Colonic mucosa (tissue), 4 donors: ENCODE results near the gene MPZL3. TPM values are rescaled to one million over a fixed set of nuclear protein-coding genes. Genes with fewer than 3 reads are reported as not detected.

ENCODE experiments used
- DNase-seq: peaks from one replicate; pipeline ENCODE4 v3.0.0-alpha.2; 2020
- H3K27ac ChIP-seq: fragments of 200-600 bp; one replicate; pipeline ENCODE4 v1.8.0; 2021
- H3K27me3 ChIP-seq: fragments of 200-600 bp; one replicate; pipeline ENCODE4 v1.8.0; 2021
- H3K36me3 ChIP-seq: fragments of 200-600 bp; one replicate; pipeline ENCODE4 v1.8.0; 2021
- H3K4me1 ChIP-seq: fragments of 200-600 bp; one replicate; pipeline ENCODE4 v1.8.0; 2021; ENCODE audit warnings: mild to moderate bottlenecking
- H3K4me3 ChIP-seq: fragments of 200-600 bp; one replicate; pipeline ENCODE4 v1.8.0; 2021
- H3K9ac ChIP-seq, 2 donors: one replicate each; pipeline ENCODE4 v1.7.0; 2013; ENCODE audit warnings: control low read depth in 2 of 2, low read depth in 2 of 2, low read length in 2 of 2
- H3K9me3 ChIP-seq: fragments of 200-600 bp; one replicate; pipeline ENCODE4 v1.8.0; 2021
- intact Hi-C: fragments of 100-400 bp; cut with DNase I; formaldehyde crosslinking; loops from one replicate; pipeline ENCODE4 v1.14.1; 2022
- total RNA-seq, 2 donors: library from RNA; stranded (reverse); fragmentation: NEBNext Ultra II Directional in 1 of 2; extraction: Animal tissue kit (Norgen Biotek cat#: 25700) in 1 of 2; gene quantifications; one replicate each; pipeline ENCODE4 v1.2.1, GENCODE V29; 2021
- TF ChIP-seq, protein P1 (sequence below): fragments of 200-600 bp; IDR thresholded peaks from one replicate; pipeline ENCODE4 v1.8.0; 2022; ENCODE audit warnings: antibody characterized with exemption, mild to moderate bottlenecking
- donor health status: healthy.
- donor health status: DM: no; HTN: no; CAD: no.
- donor health status: DM: no; HTN: no; CAD: no.

Gene MPZL3
- total RNA-seq, 2 donors from 2014 or later = 10.9 to 27.8 TPM

DNA sequence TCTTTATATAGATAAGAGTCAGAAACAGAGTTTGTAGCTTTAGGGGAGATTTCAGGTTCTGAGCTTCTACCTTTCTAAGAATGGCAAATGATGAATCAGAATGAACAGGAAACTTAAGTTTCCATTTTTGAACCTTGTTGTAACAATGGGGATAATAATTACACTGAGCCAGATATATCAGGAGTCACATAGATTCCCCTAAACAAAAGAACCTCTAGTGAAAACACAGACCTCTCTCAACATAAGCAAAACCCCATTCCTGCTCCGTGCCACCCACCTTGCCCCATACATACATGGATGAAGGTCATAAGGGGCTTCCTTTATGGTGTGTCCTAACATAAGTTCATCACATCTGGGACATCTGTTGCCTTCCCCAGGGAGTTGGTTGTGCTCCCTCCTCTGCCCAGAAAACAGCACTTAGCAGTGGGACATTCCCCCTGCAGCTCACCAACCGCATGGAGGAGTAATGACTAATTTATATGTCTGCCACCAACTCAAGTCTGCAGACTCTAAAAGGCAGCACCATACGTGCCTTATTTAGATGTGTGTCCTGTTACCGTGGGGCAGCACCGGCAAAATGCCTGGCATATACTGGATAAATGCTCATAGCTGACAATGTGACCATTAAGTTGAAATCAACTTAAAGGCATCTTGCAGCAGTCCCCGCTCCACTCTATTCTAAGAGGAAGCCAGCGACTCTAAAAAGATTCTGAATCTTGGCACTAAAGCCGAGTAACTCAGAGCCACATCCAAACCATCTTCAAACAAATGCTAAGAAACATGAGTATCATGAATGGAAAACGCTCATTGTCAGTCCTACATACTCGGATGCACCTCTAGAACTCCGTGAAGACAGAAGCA lies 35.3 kb downstream of the MPZL3 start:
- Histone ChIP-seq H3K9ac (peak overlapping the region in 1 of 2 donors; percentile 9), H3K27me3 (no peaks in the 10 kb centered on the region), H3K9me3 (no peaks in the 10 kb centered on the region), H3K36me3 (no peaks in the 10 kb centered on the region), H3K4me3 (no peak overlapping the region), H3K27ac (peak overlapping the region; percentile 12), H3K4me1 (peaks cover 3% of the 10 kb centered on the region)
- intact Hi-C loops = no loop called here
- TF ChIP-seq, protein P1, sequence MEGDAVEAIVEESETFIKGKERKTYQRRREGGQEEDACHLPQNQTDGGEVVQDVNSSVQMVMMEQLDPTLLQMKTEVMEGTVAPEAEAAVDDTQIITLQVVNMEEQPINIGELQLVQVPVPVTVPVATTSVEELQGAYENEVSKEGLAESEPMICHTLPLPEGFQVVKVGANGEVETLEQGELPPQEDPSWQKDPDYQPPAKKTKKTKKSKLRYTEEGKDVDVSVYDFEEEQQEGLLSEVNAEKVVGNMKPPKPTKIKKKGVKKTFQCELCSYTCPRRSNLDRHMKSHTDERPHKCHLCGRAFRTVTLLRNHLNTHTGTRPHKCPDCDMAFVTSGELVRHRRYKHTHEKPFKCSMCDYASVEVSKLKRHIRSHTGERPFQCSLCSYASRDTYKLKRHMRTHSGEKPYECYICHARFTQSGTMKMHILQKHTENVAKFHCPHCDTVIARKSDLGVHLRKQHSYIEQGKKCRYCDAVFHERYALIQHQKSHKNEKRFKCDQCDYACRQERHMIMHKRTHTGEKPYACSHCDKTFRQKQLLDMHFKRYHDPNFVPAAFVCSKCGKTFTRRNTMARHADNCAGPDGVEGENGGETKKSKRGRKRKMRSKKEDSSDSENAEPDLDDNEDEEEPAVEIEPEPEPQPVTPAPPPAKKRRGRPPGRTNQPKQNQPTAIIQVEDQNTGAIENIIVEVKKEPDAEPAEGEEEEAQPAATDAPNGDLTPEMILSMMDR = no peak
- DNase-seq = no peak

GRCh38 chr11:118215765-118216164 lies 36.4 kb downstream of the MPZL3 start:
- TF ChIP-seq, protein P1 = no peak
- intact Hi-C loops = no loop called here

DNA sequence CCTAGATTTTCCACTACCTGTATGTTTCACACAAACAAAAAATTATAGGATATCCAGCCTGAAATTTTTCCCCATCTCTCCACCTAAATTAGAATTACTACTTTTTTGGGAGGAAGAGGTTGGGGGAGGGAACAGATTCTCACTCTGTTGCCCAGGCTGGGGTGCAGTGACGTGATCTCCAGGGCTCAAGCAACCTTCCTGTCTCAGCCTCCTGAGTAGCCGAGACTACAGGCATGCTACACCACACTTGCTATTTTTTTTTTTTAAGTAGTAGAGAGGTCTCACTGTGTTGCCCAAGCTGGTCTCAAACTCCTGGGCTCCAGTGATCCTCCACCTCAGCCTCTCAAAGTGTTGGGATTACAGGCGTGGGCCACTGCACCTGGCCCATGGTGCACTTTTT lies 36.9 kb downstream of the MPZL3 start:
- Histone ChIP-seq H3K4me1 (peaks cover 8% of the 10 kb centered on the region), H3K4me3 (no peak overlapping the region), H3K27ac (peak overlapping the region; percentile 42), H3K27me3 (no peaks in the 10 kb centered on the region), H3K9ac (no peak overlapping the region), H3K9me3 (no peaks in the 10 kb centered on the region), H3K36me3 (no peaks in the 10 kb centered on the region)
- intact Hi-C loops = no loop called here
- DNase-seq = no peak
- TF ChIP-seq, protein P1 = no peak

More at GRCh38 chr11:118215765-118216164, 36.4 kb downstream of the MPZL3 start:
- peaks cover 8% of the 10 kb centered on the region for H3K4me1 ChIP-seq
- H3K9ac ChIP-seq = no peak overlapping the region
- H3K27ac ChIP-seq = peak overlapping the region; percentile 42
- H3K4me3 ChIP-seq = no peak overlapping the region
- H3K36me3 ChIP-seq = no peaks in the 10 kb centered on the region
- no peaks in the 10 kb centered on the region for H3K9me3 ChIP-seq
- H3K27me3 ChIP-seq = no peaks in the 10 kb centered on the region
- no peak for DNase-seq

DNA sequence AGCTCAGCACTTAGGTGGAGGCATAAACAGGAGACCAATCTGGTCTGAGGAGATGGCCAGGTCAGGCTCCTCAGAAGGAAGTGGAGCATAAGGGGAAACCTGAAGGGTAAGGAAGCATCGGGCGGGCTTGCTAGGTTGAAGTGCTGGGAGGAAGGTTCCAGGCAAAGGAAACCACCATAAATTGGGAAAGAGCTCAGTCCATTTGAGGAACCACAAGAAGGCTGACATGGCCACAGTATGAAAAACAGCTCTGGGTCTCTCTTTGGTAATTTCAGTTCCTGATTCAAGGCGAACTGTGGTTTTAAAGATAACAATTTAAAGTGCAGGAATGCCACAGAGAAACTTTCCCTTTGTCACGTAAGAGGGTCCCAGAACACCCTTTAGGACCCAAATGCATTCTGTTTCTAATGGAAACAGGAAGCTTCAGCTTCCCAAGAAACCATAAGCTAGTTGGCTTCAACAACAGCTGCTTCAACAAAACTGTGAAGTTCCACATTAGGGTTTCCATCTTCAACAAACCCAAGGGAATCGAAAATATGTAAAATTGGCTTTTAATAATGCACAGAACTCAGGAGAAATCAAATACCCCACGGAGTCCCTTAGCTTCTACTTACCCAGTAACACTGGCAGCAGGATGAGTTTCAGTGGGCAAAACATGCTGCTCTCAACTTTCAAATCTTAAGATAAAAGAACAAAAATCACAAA lies 37.8 kb downstream of the MPZL3 start:
- H3K4me3 ChIP-seq = no peak overlapping the region
- peak overlapping the region in 1 of 2 donors; percentile 14 for H3K9ac ChIP-seq
- peak overlapping the region; percentile 73 for H3K27ac ChIP-seq
- peak; percentile 42 for DNase-seq
- intact Hi-C loops = no loop called here
- TF ChIP-seq, protein P1 = no peak
- H3K27me3 ChIP-seq = no peaks in the 10 kb centered on the region
- H3K9me3 ChIP-seq = no peaks in the 10 kb centered on the region
- no peaks in the 10 kb centered on the region for H3K36me3 ChIP-seq
- peaks cover 8% of the 10 kb centered on the region for H3K4me1 ChIP-seq

- intact Hi-C loops = no loop called here
- Histone ChIP-seq H3K27me3 (no peaks in the 10 kb centered on the region), H3K36me3 (no peaks in the 10 kb centered on the region), H3K4me3 (no peak overlapping the region), H3K27ac (peak overlapping the region; percentile 73), H3K9me3 (no peaks in the 10 kb centered on the region), H3K4me1 (peaks cover 8% of the 10 kb centered on the region), H3K9ac (peak overlapping the region in 1 of 2 donors; percentile 14)
- TF ChIP-seq, protein P1 = no peak
- DNase-seq = peak; percentile 68
Measured at GRCh38 chr11:118213781-118214180, 38.4 kb downstream of the MPZL3 start.
